Activated CD8-positive, alpha-beta memory T cell treated with anti-CD3 and anti-CD28 coated beads for 24 hours (primary cell): ENCODE data around the gene SMIM22.
A peak's percentile ranks its signal among the peaks of the same experiment; 100 is the strongest.

Experiments
- DNase-seq: peaks from one replicate; pipeline ENCODE4 v3.0.0-alpha.2; 2020

Gene SMIM22

DNA sequence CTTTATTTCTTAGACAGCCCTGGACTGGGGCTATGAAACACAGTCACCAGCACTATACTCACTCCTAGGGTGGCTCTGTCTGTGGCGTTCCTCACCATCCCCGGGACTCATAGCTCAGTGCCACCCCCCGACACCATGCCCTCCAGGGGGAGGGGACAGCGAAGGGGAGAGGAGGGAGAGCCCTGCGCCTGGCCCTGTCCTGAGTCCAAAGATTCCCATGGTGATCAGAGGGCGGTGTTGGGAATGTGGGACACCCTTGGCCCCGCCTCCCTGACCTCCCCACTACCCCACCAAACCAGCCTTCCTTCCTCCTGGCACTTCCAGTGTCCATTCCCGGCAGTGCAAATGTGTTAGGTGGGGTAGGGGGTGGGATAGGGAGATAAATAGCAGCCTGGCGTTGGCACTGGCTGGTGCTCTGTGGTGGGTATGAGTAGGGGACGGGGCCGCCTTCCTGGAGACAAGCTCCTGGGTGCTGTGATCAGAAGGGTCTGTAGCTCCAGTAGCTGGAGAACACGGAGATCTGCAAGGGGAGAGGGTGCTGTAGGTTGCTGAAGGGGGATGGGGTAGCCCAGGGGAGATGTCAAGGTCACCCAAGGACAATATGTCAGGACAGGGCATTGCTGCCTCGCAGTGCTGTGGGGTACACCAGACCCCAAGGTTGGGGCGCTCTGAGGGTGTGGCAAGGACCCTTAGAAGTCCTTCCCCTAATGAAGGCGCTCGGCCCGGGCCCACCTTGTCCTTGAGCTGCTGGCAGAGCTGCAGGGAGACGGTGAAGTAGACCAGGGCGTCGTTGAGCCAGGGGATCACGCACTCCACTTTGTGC lies 2.0 kb downstream of the SMIM22 start:
- DNase-seq: no peak

DNA sequence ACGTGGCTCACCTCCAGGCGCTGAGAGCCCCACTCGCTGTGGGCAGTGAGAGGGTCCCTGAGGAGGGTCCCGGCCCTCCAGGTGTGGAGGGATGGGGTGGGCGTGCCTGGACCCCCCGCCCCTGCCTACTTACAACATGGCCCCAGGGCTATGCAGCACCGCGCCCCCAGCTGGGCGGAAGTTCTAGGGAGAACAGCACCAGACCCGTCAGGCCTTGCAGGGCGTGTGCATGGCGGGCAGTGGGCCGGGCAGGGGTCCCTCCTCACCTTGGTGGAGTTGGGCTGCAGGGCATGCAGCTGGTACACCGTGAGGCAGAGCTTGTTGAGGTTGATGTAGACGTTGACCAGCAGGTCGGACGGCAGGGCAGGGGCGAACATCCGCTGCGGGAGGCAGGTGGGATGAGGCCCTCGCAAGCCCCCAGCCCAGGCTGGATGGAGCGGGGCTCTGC lies 2.7 kb downstream of the SMIM22 start:
- DNase-seq: no peak

DNA sequence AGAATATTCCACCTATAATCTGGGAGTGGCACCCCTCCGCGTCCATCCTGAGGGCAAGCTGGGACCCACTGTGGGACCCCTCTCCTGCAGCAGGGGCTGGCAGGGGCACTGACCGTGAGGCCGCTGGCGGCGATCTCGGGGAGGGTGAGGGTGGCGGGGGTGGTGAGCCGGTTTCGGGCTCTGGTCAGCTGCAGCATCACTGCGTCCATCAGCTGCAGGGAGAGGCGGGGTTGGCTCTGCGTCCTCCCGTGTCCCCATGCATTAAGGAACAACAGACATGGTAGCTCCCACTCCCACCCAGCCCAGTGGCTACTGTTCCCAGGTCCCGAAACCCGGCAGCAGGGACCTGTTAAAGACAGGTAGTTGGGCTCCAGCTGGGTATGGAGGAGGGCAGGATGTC lies 3.3 kb downstream of the SMIM22 start:
- DNase-seq: no peak

DNA sequence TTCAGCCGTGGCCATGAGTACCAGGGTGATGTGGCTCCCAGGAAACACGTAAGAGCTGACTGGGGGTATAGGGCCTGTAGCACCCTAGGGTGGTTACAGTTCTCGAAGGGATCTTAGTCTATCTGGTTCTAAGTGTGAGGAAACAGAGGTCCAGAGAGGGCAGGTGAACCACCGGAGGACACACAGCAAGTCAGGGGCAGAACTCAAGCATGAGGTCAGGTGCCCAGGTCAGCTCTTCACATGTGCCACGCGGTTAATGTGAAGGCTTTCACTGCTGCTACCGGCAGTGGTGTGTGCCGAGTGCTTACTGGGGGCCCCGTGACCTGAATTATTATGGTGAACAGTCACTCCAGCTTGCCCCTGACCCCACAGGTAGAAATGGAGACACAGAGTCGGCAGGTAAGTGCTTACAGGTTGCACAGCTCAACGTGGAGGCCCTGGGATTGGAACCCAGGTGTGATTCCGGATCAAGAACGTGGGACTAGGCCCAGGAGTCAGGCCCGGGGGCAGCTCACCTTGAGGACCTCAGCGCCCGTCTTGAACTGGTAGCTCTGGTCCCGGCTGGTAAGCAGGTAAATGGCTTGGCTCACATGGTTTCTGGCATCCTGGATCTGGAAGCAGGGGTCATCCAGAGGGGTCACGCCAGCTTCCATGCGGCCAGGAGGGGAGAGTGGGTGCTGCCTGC lies 4.1 kb downstream of the SMIM22 start:
- no peak for DNase-seq

DNA sequence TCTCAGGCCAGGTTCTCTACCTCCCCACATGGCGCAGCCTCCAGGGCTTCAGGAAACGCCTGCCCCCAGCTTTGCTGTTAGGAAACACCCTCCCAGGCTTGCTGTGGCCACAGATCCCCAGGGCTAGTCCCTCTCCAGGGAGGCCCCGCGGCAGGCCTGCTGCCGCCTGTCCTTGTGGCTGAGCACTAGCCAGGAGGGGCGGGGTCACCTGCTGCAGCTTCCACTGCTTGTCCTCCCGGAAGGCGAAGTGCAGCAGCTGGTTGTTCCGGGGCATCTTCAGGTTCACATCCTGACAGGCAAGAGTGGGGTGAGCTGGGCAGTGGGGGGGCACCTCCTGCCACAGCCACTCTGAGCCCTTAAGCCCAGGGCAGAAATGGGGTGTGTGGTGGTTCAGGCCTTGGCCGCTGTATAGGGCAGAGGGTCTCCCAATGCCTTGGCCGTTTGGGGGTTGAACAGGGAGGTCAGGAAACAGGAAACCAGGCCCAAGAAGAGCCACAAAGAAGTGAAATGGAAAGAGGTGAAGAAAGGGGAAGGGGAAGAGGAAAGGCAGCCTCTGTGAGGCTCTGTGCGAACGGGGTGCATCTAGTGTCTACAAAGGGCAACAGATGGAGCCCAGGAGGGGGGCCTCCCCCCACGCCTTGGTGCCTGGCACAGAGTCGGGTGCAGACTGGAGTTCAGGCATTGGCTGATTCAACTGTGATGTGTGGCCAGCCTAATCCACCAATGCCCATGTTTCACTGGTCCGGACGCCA lies 5.3 kb downstream of the SMIM22 start:
- no peak for DNase-seq

DNA sequence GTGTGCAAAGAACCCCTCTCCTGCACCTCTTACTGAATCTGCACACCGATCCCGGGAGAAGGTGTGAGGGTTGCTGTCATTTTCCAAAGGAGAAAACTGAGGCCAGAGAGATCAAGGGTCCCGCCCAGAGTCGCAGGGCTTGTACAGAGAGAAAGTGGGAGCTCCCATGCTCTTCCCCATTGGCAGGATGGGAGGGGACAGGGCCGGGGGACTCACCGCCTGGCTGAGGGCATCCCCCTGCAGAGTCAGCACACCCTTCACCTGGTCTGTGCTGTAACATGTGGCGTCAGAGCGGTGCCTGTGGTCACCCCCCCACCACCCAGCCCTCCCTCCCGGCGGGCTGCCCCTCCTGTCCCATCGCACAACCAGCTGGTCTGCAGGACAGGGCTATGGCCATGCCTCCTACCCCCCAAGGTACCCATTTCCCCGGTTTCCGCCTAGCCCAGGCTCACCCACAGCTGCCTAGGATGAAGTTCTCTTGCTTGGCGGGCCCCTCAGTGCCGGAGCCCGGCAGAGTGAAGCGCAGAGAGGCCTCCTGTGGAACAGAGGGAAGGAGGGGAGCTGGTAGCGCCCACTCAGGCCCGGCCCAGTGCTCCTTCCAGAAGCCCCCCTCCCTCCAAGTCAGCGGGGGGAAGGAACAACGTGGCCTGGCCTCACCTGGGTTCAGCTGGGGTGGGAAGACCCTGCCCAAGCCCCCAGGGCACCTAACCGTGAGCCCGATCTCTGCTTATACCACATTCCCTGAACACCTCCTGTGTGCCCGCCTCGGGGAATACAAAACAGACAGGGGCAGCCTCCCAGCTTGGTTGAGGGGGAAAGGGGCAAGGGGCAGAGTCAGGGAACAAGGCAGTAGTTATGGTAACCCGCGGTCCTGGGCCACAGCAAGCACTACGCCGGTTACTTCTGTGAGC lies 6.1 kb downstream of the SMIM22 start:
- DNase-seq: no peak

DNA sequence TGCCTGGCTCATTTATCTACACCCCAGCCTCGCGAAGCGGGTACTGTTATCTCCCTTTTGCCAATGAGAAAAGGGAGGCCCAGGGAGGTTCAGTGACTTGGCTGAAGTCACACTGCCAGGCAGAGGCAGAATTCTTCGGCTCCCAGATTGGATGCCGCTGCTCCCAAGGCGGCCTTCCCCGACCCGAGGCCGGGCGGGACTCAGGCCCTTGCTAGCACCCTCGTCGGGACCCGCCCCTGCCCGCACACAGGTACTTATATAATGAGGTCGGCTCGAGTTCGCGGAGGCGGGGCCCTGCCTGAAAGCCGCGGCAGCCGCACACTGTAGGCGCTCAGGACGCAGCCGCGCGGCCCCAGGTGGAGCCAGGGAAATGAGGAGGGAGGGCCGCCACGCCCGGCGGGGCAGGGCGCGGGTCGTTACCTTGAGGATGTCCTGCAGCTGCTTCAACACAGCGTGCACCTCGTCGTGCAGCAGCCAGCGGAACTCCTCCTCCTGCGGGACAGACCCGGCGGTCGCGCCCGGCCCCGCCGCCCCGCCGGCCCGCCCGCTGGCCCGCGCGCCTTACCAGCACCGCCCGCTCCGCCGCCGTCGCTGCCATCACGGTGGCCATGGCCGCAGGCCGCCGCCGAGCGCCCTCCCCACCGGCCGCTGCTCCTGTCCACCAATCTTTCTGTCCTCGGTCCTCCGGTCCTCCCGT lies 6.9 kb downstream of the SMIM22 start, which contains the start of gene ROGDI:
Gene ROGDI, minus strand, starts transcription at position 672 of the 697 bp plus-strand sequence. Its CDS starts 62 bp downstream, at position 610.
- DNase-seq: peak; percentile 87

DNA sequence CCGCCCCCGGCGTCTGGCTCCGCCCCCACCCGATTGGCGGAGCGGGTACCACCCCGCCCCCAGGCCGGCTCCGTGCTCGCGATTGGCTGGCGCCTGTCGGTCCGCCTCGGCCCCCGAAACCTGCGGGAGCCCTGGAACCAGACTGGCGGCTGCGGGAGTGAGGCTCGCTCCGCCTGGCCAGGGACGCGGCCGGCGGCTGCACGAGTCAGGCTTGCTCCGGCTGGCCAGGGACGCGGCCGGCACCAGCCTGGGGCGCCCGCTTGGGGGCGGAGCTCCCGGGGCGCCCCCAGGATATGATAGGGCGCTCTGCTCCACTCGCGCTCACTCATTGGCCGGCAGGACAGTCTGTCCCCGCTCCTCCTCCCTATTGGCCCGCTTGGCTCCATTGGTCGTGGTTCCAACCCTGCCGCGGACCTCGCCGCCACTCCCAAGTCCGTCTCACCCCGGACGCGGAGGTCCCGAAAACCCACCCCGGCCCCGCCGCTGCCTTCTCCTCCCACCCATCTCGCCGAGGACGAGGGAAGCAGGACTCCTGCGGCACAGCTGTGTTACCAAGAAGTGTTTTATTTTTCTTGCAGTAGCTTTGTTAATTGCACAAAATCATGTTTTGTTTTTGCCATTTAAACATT lies 7.6 kb downstream of the SMIM22 start:
- DNase-seq: peak; percentile 98

DNA sequence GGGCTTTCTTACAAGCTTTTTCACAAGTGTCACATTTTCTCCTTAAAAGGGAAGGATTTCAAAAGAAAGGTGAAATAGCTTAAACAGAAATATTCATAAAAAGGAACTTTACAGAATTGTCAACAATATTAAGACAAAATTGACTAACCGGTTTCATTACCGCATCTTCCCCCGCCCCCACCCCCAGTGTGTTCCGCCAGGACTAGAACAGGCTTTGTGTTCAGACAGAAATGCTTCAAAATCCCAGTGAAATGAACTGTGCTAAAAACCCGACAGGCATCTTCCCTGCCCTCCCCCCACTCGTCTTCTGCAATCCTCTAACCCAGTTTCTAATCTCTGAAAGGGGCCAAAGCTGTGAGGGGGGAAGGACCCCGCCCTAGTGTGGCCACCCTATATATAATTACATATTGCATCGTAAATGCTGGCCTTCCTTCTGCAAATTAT lies 8.3 kb downstream of the SMIM22 start:
- no peak for DNase-seq

DNA sequence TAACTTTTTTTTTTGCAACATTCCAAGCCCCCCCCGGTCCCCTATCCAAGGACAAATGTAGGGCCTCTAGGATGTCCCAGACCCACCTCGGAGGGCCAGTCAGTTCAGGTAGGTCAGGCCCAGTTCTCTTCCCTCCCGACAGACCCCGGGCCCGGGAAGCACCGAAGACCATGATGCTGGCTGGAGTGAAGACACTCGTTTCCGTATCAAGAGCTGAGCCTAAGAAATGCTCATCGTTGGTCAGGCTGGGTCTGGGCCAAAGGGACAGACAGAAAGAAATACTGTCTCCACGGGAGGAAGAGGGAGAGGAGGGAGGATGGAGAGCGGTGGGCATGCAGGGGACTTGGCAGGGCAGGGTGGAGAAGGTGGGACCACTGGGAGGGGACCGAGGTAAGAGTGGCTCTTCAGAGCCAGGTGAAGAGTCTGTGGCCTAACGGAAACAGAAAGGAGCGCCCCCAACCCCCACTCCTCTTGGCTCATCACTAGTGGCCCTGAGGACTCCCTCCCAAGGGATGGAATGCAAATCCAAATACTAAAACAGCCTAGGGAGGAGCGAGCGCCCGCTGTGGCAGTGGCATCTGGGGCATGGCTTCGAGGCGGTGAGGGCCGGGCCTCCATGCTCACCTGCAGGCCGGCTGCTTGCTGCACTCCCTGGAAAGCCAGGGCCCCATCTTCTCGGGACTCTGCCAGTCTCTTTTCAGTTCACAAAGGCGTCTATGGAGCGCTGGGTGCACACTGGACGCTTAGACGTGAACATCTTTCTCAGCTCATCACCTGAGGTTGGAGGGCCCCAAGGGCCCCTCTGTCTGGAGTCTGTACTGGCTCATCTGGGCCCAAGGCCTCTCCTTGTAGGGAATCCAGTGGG lies 9.0 kb downstream of the SMIM22 start:
- DNase-seq: no peak

DNA sequence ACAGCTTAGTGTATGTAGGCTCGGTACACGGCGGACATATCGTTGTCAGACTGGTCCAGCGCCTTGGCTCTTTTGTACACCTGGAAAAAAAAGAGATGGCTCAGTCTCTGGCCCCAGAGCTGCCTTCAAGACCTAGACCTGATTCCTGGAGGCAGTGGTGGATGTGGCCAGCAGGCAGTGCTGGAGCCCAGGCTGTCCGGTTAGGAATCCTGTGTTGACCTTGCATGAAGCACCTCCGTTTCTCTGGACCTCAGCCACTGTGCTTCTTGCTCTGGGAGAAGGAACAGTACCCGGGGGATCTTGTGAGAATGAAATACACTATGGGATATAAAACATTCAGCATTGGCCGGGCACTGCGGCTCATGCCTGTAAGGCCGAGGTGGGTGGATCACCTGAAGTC lies 10.1 kb downstream of the SMIM22 start:
- no peak for DNase-seq

DNA sequence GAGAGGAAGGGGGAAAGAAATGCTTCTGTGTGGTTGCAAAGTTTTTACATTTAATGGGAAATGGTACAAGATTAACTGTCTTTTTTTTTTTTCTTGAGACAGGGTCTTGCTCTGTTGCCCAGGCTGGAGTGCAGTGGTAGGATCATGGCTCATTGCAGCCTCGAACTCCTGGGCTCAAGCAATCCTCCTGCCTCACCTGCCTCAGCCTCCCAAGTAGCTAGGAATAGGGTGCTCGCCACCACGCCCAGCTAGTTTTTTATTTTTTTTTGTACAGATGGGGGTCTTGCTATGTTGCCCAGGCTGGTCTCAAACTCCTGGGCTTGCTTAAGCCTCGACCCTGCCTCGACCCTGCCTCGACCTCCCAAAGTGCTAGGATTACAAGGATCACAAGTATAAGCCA lies 11.1 kb downstream of the SMIM22 start:
- DNase-seq: no peak

DNA sequence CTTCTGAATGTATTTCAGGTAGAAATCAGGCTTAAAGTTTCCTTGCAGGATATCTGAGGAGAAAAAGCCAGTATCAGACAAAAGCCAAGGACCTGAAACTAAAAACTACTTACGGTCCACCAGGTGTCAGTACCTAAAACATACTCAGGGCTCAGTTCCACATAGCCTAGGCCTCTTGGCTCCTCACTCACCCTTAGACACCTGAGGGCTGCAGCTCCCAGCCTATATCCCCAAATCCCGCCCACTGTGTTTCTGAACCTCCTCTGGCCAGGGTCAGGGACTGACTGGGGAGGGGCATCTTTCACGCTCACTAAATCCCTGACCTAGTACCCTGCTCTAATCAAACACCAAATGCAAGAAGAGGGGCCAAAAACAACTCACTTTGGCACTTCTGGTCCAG lies 16.1 kb downstream of the SMIM22 start:
- DNase-seq: no peak

DNA sequence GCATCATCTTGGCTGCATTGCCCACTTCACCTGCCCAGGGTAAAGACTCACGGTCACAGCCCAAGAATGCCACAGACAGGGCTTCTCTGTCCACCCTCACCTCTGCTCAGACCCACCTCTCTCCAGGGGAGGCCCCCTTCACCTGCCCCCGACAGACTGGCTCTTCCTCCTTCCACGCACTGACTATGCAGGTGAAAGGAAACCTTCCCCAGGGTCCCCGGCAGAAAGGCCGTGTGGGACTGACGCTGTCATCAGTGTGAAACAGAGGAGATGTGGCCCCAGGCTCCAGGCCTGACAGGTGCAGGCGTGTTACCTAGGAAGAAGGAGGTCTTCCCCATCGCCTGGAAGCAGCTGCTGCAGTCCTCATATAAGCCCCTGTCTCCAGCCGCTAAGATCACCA lies 16.6 kb downstream of the SMIM22 start:
- DNase-seq: no peak

DNA sequence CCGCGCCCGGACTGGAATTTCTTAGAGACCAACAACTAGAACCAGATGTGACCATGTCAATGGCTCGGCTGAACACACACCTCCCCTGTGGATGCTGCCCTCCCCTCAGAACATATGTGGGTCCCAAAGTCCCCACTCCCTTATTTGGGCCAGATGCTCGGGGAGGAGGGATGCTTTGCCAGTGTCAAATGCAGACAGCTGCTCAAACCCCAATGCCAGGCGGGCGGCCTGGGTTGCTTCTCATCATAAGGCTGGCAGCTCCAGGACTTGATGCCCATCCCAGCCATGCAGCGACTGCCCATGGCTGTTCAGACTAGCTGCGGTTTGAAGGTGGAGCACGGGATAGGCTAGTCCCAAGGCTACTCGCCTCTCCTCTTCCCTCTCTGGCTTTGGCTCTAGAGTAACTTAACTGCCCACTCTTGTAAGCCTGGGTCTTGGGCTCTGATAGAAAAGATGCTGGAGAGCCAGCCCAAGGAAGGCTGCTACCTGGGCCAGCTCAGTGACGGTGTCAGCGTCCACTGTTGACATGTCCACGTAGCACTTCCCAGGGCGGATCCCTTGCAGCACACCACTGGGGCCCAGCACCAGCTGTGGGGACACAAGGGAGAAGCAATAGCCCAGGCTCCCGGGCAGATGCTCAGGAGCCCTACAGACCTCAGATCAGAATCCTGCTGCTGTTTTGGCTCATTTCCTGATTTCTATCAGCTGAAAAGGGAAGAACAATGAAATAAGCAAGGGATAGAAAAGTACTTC lies 18.3 kb downstream of the SMIM22 start:
- DNase-seq: no peak

DNA sequence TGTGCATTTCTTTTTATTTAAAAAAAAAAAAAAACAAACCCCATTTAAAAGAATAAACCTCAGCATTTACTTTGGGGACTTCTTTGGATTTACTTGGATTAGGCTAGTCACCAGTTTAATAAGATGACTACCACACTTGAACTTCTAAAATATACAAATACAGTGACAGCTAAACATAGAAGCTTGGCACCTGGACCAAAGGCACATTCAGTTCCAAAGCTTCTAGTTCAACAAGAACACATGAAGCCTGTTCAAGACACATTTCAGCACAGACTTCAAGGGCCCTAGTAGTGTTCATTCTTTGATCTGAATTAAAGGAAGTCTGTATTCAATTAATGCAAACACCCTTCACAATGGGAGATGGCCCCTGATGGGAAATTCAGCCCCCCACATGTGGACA lies 18.9 kb downstream of the SMIM22 start:
- DNase-seq: no peak

DNA sequence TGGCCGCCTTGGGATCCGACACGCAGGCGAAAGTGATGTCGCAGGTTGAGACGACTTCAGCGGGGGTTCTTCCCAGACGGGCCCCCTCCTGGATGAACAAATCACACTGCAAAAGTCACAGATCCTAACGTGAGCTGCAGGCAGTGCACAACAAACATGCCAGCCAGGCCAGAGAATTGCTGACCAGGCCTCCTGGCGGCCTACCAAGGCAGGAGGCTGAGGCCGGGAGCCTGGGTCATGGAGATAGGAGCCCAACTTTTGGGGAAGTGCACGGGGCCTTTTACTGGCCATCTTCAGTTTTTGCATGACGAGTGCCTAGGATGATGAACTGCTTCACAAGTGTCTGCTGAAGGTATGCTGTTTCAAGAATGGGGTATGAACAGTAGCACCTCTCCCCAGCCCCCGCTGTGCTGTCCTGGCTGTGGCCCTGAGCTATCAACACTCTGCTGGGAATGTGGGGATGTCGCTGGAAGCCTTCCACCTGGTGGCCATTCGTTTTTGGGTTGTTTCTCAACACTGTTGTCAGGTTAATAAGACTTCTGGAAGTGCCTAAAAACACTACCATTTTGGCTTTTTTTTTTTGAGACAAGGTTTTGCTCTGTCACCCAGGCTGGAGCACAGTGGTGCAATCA lies 19.5 kb downstream of the SMIM22 start:
- DNase-seq: no peak

DNA sequence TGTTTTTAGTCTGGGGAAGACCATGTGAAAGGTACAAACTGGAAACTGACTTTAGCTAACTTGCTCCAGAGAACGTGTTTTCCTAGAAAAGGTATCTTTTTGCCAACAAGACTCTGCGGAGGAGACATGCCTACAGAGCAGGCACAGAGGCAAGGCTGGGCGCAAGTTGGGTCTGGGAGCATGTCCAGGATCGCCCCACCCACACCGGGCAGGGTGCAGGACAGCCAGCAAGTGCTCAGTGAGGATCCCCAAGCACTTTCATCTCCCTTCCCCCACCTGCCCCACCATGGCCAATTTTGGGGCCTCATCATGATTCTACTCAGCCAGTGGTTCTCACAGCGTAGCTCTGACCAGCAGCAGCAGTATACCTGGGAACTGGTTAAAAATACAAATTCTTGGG lies 25.5 kb downstream of the SMIM22 start:
- DNase-seq: no peak

DNA sequence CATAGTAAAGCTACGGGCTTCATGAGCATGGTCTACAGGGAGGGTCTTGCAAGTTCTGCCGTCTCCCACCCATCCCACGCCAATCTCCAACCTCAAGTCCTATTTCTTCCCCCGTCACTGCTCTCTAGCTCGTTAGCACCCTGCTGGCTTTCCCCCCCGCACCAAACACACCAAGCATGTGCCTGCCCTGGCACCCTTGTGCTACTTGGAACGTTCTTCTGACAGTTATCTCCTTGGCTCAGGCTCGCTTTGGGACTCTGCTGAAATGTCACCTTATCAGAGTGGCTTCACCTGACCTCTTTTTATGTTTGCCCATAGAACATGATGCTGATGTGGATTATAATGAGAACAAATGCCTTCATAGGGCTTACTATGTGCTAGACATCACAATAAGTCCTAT lies 30.0 kb downstream of the SMIM22 start:
- no peak for DNase-seq
